GM21381 (cell line): ENCODE results near the gene RBBP8NL.

Source experiments
- ATAC-seq: cut with Tn5 transposase; IDR thresholded peaks from one replicate; pipeline ENCODE4 v1.9.1; 2021; ENCODE audit warnings: mild to moderate bottlenecking, moderate library complexity; ENCODE audit not compliant: unreplicated experiment

RBBP8NL gene

GRCh38 chr20:62423326-62423706 lies 4.0 kb downstream of the RBBP8NL start:
- no peak for ATAC-seq

- ATAC-seq: no peak
These were observed 4.6 kb downstream of the RBBP8NL start for GRCh38 chr20:62422636-62423325.

- no peak for ATAC-seq
These were observed 5.7 kb downstream of the RBBP8NL start for GRCh38 chr20:62421716-62421990.

GRCh38 chr20:62420846-62421715 lies 6.3 kb downstream of the RBBP8NL start:
- no peak for ATAC-seq

- ATAC-seq: no peak
These were observed 7.6 kb downstream of the RBBP8NL start for GRCh38 chr20:62419759-62420158.

- no peak for ATAC-seq
These were observed 8.4 kb downstream of the RBBP8NL start for GRCh38 chr20:62418709-62419487.

GRCh38 chr20:62417981-62418708 lies 9.2 kb downstream of the RBBP8NL start:
- ATAC-seq: no peak

GRCh38 chr20:62416651-62417637 lies 10.4 kb downstream of the RBBP8NL start:
- no peak for ATAC-seq

GRCh38 chr20:62415354-62416111 lies 11.8 kb downstream of the RBBP8NL start:
- ATAC-seq: no peak

GRCh38 chr20:62413896-62414481 lies 13.3 kb downstream of the RBBP8NL start:
- no peak for ATAC-seq

- ATAC-seq: no peak
These were observed 14.2 kb downstream of the RBBP8NL start for GRCh38 chr20:62413025-62413570.

- no peak for ATAC-seq
These were observed 14.9 kb downstream of the RBBP8NL start for GRCh38 chr20:62412194-62413024.

- no peak for ATAC-seq
These were observed 15.7 kb downstream of the RBBP8NL start for GRCh38 chr20:62411479-62412193.

- no peak for ATAC-seq
These were observed 16.4 kb downstream of the RBBP8NL start for GRCh38 chr20:62410746-62411478.

GRCh38 chr20:62409931-62410745 lies 17.2 kb downstream of the RBBP8NL start:
- no peak for ATAC-seq
